A549 (cell line): ENCODE results near the gene ROR2.

ENCODE experiments used
- CBX8 ChIP-seq: fragments of 200-600 bp; sonication (generic); IDR thresholded peaks from 2 replicates; pipeline ENCODE4 v1.6.1; 2016
- JUNB ChIP-seq: fragments of >200 bp; sonication (Bioruptor Twin); formaldehyde crosslinking; IDR thresholded peaks from 2 replicates; pipeline ENCODE4 v1.6.1; 2016
- NPAS2 ChIP-seq: fragments of 250-450 bp; sonication (Bioruptor Pico); IDR thresholded peaks from 2 replicates; pipeline ENCODE4 v1.8.0; 2022; ENCODE audit warnings: mild to moderate bottlenecking, moderate library complexity, borderline replicate concordance
- POLR2A ChIP-seq: IDR thresholded peaks from 2 replicates; pipeline ENCODE4 v1.6.1; 2012; ENCODE audit warnings: mild to moderate bottlenecking, low read length
- RFX5 ChIP-seq: fragments of 450-650 bp; IDR thresholded peaks from 2 replicates; pipeline ENCODE4 v1.7.1; 2014; ENCODE audit warnings: antibody characterized with exemption, mild to moderate bottlenecking, moderate library complexity
- RNF2 ChIP-seq: fragments of 200-600 bp; sonication (generic); IDR thresholded peaks from 2 replicates; pipeline ENCODE4 v1.6.1; 2016; ENCODE audit warnings: low read depth, mild to moderate bottlenecking, antibody characterized with exemption, moderate library complexity, borderline replicate concordance
- SREBF2 ChIP-seq: fragments of 450-650 bp; IDR thresholded peaks from 2 replicates; pipeline ENCODE4 v1.6.1; 2014; ENCODE audit warnings: mild to moderate bottlenecking, moderate library complexity
- TF ChIP-seq, protein P1 (sequence below): fragments of >200 bp; sonication (Bioruptor Twin); formaldehyde crosslinking; IDR thresholded peaks from 3 replicates; pipeline ENCODE4 v1.5.1; 2016
- TF ChIP-seq, protein P2 (sequence below): IDR thresholded peaks from 2 replicates; pipeline ENCODE4 v1.6.1; 2012
- TF ChIP-seq, protein P3 (sequence below): IDR thresholded peaks from 2 replicates; pipeline ENCODE4 v1.6.1; 2012; ENCODE audit warnings: low read depth, borderline replicate concordance

DNA sequence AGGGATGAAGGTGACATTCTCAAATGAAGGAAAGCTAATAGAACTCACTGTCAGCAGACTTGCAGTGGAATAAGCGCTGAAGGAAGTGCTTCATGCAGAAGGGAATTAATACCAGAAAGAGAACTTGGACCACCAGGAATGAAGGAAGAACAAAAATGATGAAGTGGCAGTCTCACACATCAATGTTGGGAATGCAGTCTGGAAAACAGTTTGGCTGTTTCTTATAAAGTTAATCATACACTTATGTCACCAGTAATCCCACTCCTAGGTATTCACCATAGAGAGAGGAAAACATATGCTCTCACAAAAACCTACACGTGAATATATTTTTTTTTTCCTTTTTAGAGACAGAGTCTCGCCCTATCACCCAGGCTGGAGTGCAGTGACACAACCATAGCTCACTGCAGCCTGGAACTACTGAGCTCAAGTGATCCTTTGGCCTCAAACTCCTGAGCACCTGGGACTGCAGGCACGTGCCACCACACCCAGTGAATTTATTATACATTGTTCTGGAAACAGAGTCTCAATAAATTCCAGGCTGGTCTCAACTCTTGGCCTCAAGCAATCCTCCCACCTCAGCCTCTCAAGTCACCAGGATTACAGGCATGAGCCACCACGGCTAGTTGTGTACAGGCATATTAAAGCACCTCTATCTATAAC is 81.2 kb downstream of the ROR2 start:
- TF ChIP-seq, protein P1, sequence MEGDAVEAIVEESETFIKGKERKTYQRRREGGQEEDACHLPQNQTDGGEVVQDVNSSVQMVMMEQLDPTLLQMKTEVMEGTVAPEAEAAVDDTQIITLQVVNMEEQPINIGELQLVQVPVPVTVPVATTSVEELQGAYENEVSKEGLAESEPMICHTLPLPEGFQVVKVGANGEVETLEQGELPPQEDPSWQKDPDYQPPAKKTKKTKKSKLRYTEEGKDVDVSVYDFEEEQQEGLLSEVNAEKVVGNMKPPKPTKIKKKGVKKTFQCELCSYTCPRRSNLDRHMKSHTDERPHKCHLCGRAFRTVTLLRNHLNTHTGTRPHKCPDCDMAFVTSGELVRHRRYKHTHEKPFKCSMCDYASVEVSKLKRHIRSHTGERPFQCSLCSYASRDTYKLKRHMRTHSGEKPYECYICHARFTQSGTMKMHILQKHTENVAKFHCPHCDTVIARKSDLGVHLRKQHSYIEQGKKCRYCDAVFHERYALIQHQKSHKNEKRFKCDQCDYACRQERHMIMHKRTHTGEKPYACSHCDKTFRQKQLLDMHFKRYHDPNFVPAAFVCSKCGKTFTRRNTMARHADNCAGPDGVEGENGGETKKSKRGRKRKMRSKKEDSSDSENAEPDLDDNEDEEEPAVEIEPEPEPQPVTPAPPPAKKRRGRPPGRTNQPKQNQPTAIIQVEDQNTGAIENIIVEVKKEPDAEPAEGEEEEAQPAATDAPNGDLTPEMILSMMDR = no peak
- TF ChIP-seq POLR2A = no peak
- TF ChIP-seq SREBF2 = no peak
- no peak for TF ChIP-seq RNF2
- TF ChIP-seq RFX5 = no peak
- TF ChIP-seq, protein P2, sequence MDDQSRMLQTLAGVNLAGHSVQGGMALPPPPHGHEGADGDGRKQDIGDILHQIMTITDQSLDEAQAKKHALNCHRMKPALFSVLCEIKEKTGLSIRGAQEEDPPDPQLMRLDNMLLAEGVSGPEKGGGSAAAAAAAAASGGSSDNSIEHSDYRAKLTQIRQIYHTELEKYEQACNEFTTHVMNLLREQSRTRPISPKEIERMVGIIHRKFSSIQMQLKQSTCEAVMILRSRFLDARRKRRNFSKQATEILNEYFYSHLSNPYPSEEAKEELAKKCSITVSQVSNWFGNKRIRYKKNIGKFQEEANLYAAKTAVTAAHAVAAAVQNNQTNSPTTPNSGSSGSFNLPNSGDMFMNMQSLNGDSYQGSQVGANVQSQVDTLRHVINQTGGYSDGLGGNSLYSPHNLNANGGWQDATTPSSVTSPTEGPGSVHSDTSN = no peak
- TF ChIP-seq, protein P3, sequence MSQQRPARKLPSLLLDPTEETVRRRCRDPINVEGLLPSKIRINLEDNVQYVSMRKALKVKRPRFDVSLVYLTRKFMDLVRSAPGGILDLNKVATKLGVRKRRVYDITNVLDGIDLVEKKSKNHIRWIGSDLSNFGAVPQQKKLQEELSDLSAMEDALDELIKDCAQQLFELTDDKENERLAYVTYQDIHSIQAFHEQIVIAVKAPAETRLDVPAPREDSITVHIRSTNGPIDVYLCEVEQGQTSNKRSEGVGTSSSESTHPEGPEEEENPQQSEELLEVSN = no peak
- no peak for TF ChIP-seq CBX8
- TF ChIP-seq NPAS2 = no peak
- no peak for TF ChIP-seq JUNB
